H1 (cell line): ENCODE measurements around the gene TCHH. TPM values are rescaled to one million over a fixed set of nuclear protein-coding genes. Genes with fewer than 3 reads are reported as not detected.

ENCODE experiments used
- MAX ChIP-seq: IDR thresholded peaks from 2 replicates; pipeline ENCODE4 v1.6.1; 2012; ENCODE audit warnings: inconsistent platforms
- POLR2AphosphoS5 ChIP-seq: IDR thresholded peaks from 2 replicates; pipeline ENCODE4 v1.6.1; 2011; ENCODE audit warnings: low read depth, low read length
- RAD21 ChIP-seq, 2 experiments: IDR thresholded peaks in 1 of 2; conservative IDR thresholded peaks in 1 of 2; 2 replicates each; pipeline ENCODE4 v1.6.1; 2011; ENCODE audit warnings: low read depth in 2 of 2, low read length in 2 of 2, improper control_type of control experiment in 1 of 2, inconsistent platforms in 1 of 2, mild to moderate bottlenecking in 1 of 2, moderate library complexity in 1 of 2
- SP1 ChIP-seq: IDR thresholded peaks from 2 replicates; pipeline ENCODE4 v1.6.1; 2011; ENCODE audit warnings: low read depth, low read length
- TEAD4 ChIP-seq: IDR thresholded peaks from 2 replicates; pipeline ENCODE4 v1.6.1; 2012; ENCODE audit warnings: low read depth, low read length, inconsistent platforms, mixed read lengths
- polyA plus RNA-seq, 7 experiments: library from polyadenylated mRNA; depleted of rRNA in 3 of 7; stranded (reverse) in 5 of 7; unstranded in 2 of 7; fragments of >200 nt in 5 of 7; fragments of 200-250 nt in 2 of 7; gene quantifications; 1 replicate in 5 of 7; 2 replicates in 1 of 7; 4 replicates in 1 of 7; pipeline versions ENCODE4 v1.2.1 to v1.2.3, GENCODE V29; 2011 to 2013; ENCODE audit warnings: missing spikeins in 2 of 7, mixed read lengths in 2 of 7
- total RNA-seq: library from RNA; stranded (reverse); fragmentation: NEBNext Ultra II Directional; extraction: Animal tissue kit (Norgen Biotek cat#: 25700); gene quantifications from 2 replicates; pipeline ENCODE4 v1.2.1, GENCODE V29; 2021

TCHH gene
- total and polyA plus RNA-seq, 2 of the 8 experiments (the other 6 are each of a cell fraction or from before 2014, with no cell fraction given) = 0.02 to 0.07 TPM

- no peak for TF ChIP-seq RAD21 (IDR thresholded peaks at IDR 0.05 in 1 of 2, conservative IDR thresholded peaks at IDR 0.05 in 1 of 2; ENCODE audit: low read depth in 2 of 2, low read length in 2 of 2)
- TF ChIP-seq SP1 = no peak
- no peak for TF ChIP-seq TEAD4
- no peak for TF ChIP-seq POLR2AphosphoS5
- TF ChIP-seq MAX = no peak
Measured at GRCh38 chr1:152143150-152143887, 28.1 kb upstream of the TCHH start (continued).
